MM.1S (cell line): ENCODE data around the gene DAB1.

Experiments used
- DNase-seq: peaks from one replicate; pipeline ENCODE4 v3.0.0-alpha.2; 2015
- H2AFZ ChIP-seq: fragments of 300-600 bp; sonication (generic); 2 replicates; pipeline ENCODE4 v1.6.0; 2016; ENCODE audit warnings: antibody characterized with exemption, low read length
- H3F3A ChIP-seq: fragments of 300-600 bp; sonication (generic); 2 replicates; pipeline ENCODE4 v1.6.1; 2016; ENCODE audit warnings: mild to moderate bottlenecking, antibody characterized with exemption, low read length, moderate library complexity, mixed read lengths; ENCODE audit not compliant: insufficient read depth
- H3K27ac ChIP-seq: fragments of 300-600 bp; sonication (generic); 2 replicates; pipeline ENCODE4 v1.5.1; 2016; ENCODE audit warnings: mild to moderate bottlenecking, low read length
- H3K27me3 ChIP-seq: fragments of 300-600 bp; sonication (generic); replicated peaks from 2 replicates; pipeline ENCODE4 v1.6.0; 2016; ENCODE audit warnings: low read length; ENCODE audit not compliant: insufficient read depth
- H3K36me3 ChIP-seq: fragments of 300-600 bp; sonication (generic); replicated peaks from 2 replicates; pipeline ENCODE4 v1.6.1; 2016; ENCODE audit warnings: mild to moderate bottlenecking, low read length, mixed read lengths; ENCODE audit not compliant: insufficient read depth
- H3K4me1 ChIP-seq: fragments of 300-600 bp; sonication (generic); 2 replicates; pipeline ENCODE4 v1.6.1; 2016; ENCODE audit warnings: low read length, mixed read lengths
- H3K4me2 ChIP-seq: fragments of 300-600 bp; sonication (generic); 2 replicates; pipeline ENCODE4 v1.6.0; 2016; ENCODE audit warnings: low read depth, low read length
- H3K4me3 ChIP-seq: fragments of 300-600 bp; sonication (generic); 2 replicates; pipeline ENCODE4 v1.5.1; 2016; ENCODE audit warnings: low read length, mixed read lengths
- H3K79me2 ChIP-seq: fragments of 300-600 bp; sonication (generic); 2 replicates; pipeline ENCODE4 v1.6.1; 2016; ENCODE audit warnings: mixed run types, low read length, mixed read lengths
- H3K9ac ChIP-seq: fragments of 300-600 bp; sonication (generic); 2 replicates; pipeline ENCODE4 v1.6.1; 2016; ENCODE audit warnings: low read length, mixed read lengths
- H3K9me2 ChIP-seq: fragments of 300-600 bp; sonication (generic); replicated peaks from 2 replicates; pipeline ENCODE4 v1.6.1; 2016; ENCODE audit warnings: mild to moderate bottlenecking, low read length, mixed read lengths; ENCODE audit not compliant: insufficient read depth
- H3K9me3 ChIP-seq: fragments of 300-600 bp; sonication (generic); replicated peaks from 2 replicates; pipeline ENCODE4 v1.6.1; 2016; ENCODE audit warnings: mild to moderate bottlenecking, low read length, mixed read lengths; ENCODE audit not compliant: insufficient read depth
- H4K20me1 ChIP-seq: fragments of 300-600 bp; sonication (generic); 2 replicates; pipeline ENCODE4 v1.6.1; 2016; ENCODE audit warnings: mild to moderate bottlenecking, low read length, moderate library complexity, mixed read lengths; ENCODE audit not compliant: insufficient read depth
- EZH2 ChIP-seq: fragments of 300-600 bp; sonication (generic); optimal IDR thresholded peaks from 2 replicates; pipeline ENCODE3; 2017; ENCODE audit warnings: low read depth, mild to moderate bottlenecking, antibody characterized with exemption, low read length, mixed read lengths
- EZH2phosphoT487 ChIP-seq: fragments of 300-600 bp; sonication (generic); IDR thresholded peaks from 2 replicates; pipeline ENCODE4 v1.6.1; 2018; ENCODE audit warnings: antibody characterized with exemption, low read length
- TF ChIP-seq, protein P1 (sequence below): fragments of 300-600 bp; sonication (generic); IDR thresholded peaks from 2 replicates; pipeline ENCODE4 v1.5.1; 2016; ENCODE audit warnings: antibody characterized with exemption, low read length, mixed read lengths

Gene DAB1

GRCh38 chr1:57381426-57381825 is 42.4 kb downstream of the DAB1 start:
- no peak for TF ChIP-seq EZH2phosphoT487
- no peaks in the 10 kb centered on the region for H3K4me1 ChIP-seq
- no peak overlapping the region for H3K4me3 ChIP-seq
- no peaks in the 10 kb centered on the region for H3K9me2 ChIP-seq
- H4K20me1 ChIP-seq, result no peaks in the 10 kb centered on the region
- DNase-seq, result no peak
- no peak overlapping the region for H3K27ac ChIP-seq
- H3K27me3 ChIP-seq, result no peaks in the 10 kb centered on the region
- H3K79me2 ChIP-seq, result no peaks in the 10 kb centered on the region
- H3K4me2 ChIP-seq, result no peak overlapping the region
- no peak overlapping the region for H2AFZ ChIP-seq
- H3K36me3 ChIP-seq, result no peaks in the 10 kb centered on the region
- H3K9ac ChIP-seq, result no peak overlapping the region
- H3K9me3 ChIP-seq, result no peaks in the 10 kb centered on the region
- no peaks in the 10 kb centered on the region for H3F3A ChIP-seq

DNA sequence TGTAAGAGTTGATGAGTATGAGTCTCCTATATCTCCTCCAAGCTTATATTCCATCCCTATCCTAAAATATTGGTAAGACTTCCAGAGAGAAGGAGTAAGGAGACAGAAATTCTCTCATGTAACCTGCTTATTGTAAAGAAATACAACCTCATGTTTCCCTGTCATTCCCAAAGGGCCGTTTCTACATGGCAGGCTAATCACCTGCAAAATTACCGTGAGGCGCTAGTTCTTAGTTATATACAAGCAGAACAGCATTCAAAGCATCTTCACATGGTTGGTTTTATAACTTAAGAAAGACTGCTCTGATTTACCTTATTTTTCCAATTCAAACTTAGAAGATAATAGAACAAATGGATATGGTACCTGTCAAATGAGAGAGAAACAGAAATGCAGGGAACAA is 42.9 kb downstream of the DAB1 start:
- Histone ChIP-seq H3K27ac (no peak overlapping the region), H3K36me3 (no peaks in the 10 kb centered on the region), H3K9me3 (no peaks in the 10 kb centered on the region), H2AFZ (no peak overlapping the region), H3F3A (no peaks in the 10 kb centered on the region), H3K9me2 (no peaks in the 10 kb centered on the region), H3K27me3 (no peaks in the 10 kb centered on the region), H3K79me2 (no peaks in the 10 kb centered on the region), H3K4me2 (no peak overlapping the region), H3K4me3 (no peak overlapping the region), H3K9ac (no peak overlapping the region), H4K20me1 (no peaks in the 10 kb centered on the region), H3K4me1 (no peaks in the 10 kb centered on the region)
- no peak for DNase-seq
- no peak for TF ChIP-seq EZH2phosphoT487

- Histone ChIP-seq H3K4me3 (no peak overlapping the region), H3F3A (no peaks in the 10 kb centered on the region), H3K27ac (no peak overlapping the region), H3K9me3 (no peaks in the 10 kb centered on the region), H3K4me2 (no peak overlapping the region), H3K36me3 (no peaks in the 10 kb centered on the region), H3K4me1 (no peaks in the 10 kb centered on the region), H3K27me3 (no peaks in the 10 kb centered on the region), H3K79me2 (no peaks in the 10 kb centered on the region), H2AFZ (no peak overlapping the region), H4K20me1 (no peaks in the 10 kb centered on the region), H3K9me2 (no peaks in the 10 kb centered on the region), H3K9ac (no peak overlapping the region)
- DNase-seq, result no peak
- TF ChIP-seq, protein P1, sequence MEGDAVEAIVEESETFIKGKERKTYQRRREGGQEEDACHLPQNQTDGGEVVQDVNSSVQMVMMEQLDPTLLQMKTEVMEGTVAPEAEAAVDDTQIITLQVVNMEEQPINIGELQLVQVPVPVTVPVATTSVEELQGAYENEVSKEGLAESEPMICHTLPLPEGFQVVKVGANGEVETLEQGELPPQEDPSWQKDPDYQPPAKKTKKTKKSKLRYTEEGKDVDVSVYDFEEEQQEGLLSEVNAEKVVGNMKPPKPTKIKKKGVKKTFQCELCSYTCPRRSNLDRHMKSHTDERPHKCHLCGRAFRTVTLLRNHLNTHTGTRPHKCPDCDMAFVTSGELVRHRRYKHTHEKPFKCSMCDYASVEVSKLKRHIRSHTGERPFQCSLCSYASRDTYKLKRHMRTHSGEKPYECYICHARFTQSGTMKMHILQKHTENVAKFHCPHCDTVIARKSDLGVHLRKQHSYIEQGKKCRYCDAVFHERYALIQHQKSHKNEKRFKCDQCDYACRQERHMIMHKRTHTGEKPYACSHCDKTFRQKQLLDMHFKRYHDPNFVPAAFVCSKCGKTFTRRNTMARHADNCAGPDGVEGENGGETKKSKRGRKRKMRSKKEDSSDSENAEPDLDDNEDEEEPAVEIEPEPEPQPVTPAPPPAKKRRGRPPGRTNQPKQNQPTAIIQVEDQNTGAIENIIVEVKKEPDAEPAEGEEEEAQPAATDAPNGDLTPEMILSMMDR, result no peak
- TF ChIP-seq EZH2phosphoT487, result no peak
- TF ChIP-seq EZH2, result no peak
These were observed 45.3 kb downstream of the DAB1 start for GRCh38 chr1:57378534-57378933.

DNA sequence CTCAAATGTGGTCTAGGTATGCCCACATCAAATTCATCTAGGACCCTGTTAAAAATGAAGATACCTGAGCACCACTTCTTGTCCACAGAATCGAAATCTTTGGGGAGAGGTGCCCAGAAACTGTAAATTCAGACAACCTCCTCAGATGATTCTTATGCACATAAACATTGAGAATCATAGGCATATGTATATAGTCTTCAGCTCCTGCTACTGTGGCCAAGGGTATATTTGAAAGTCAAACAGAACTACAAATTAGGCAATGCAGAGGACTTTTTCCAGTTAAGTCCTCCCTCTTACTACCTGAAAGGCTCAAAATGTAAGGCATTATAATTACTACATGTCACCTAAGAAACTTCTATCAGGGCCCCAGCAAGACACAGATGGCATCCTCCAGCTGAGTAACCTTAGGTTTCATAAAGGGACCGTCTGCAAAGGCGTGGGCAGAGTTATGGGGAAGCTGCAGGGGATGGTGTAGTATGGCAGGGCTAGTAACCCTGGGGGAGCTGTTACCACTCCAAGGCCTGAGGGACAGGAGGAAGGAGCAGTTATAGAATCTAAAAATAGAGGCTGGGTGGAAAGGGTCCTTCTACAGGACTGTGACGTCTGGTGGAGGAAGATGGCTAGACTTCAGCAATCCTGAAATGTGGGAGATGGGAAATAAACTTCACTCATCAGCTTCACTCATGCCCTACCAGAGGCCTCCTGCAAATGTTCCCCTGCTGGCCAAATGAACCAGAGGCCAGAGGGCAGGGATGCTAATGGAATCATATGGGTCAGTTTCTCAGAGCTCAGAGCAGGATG is 46.3 kb downstream of the DAB1 start:
- no peaks in the 10 kb centered on the region for H3K9me3 ChIP-seq
- no peak overlapping the region for H3K27ac ChIP-seq
- no peaks in the 10 kb centered on the region for H3K4me1 ChIP-seq
- no peaks in the 10 kb centered on the region for H3K9me2 ChIP-seq
- H3K79me2 ChIP-seq, result no peaks in the 10 kb centered on the region
- no peak overlapping the region for H3K4me2 ChIP-seq
- H3K9ac ChIP-seq, result no peak overlapping the region
- no peaks in the 10 kb centered on the region for H3F3A ChIP-seq
- no peaks in the 10 kb centered on the region for H3K36me3 ChIP-seq
- H3K4me3 ChIP-seq, result no peak overlapping the region
- no peak for TF ChIP-seq EZH2
- no peak for TF ChIP-seq EZH2phosphoT487
- TF ChIP-seq, protein P1, result no peak
- no peak for DNase-seq
- H3K27me3 ChIP-seq, result no peaks in the 10 kb centered on the region
- no peaks in the 10 kb centered on the region for H4K20me1 ChIP-seq
- no peak overlapping the region for H2AFZ ChIP-seq
